Common myeloid progenitor, CD34-positive (primary cell): ENCODE results near the gene SIRPB2.
A peak's percentile ranks its signal among the peaks of the same experiment; 100 is the strongest.

Experiments
- CTCF ChIA-PET: fragments of 350-600 bp; sonication (Branson Sonifier 250); formaldehyde crosslinking; loops from one replicate; lab custom pipeline; 2021; ENCODE audit warnings: antibody characterized with exemption; lab: Charles Lee
- POLR2A ChIA-PET: fragments of 350-600 bp; sonication (Branson Sonifier 250); formaldehyde crosslinking; loops from one replicate; lab custom pipeline; 2021; ENCODE audit warnings: antibody characterized with exemption; lab: Charles Lee
- DNase-seq, 3 donors: peaks; one replicate each; pipeline versions ENCODE4 v3.0.0 to v3.0.0-alpha.2; 2013
- H3K27ac ChIP-seq, 2 experiments: 1 replicate in 1 of 2; 2 replicates in 1 of 2; pipeline ENCODE4 v1.7.0; 2013; ENCODE audit warnings: inconsistent platforms in 2 of 2, low read length in 2 of 2, mild to moderate bottlenecking in 2 of 2, low read depth in 1 of 2, moderate library complexity in 1 of 2; ENCODE audit not compliant: severe bottlenecking in 2 of 2, insufficient read depth in 1 of 2, poor library complexity in 1 of 2
- H3K27me3 ChIP-seq, 5 experiments: replicated peaks in 2 of 5; 1 replicate in 3 of 5; 2 replicates in 2 of 5; pipeline versions ENCODE4 v1.6.1 to v1.7.0; 2013; ENCODE audit warnings: low read length in 4 of 5, mild to moderate bottlenecking in 2 of 5, moderate library complexity in 2 of 5, inconsistent platforms in 1 of 5; ENCODE audit not compliant: insufficient read depth in 5 of 5, control insufficient read depth in 4 of 5
- H3K36me3 ChIP-seq, 4 experiments: 1 replicate in 2 of 4; 2 replicates in 2 of 4; pipeline versions ENCODE4 v1.6.1 to v1.7.0; 2013; ENCODE audit warnings: low read length in 3 of 4, control low read depth in 1 of 4, mild to moderate bottlenecking in 1 of 4; ENCODE audit not compliant: control insufficient read depth in 4 of 4, insufficient read depth in 4 of 4
- H3K4me1 ChIP-seq, 4 experiments: 1 replicate in 3 of 4; 2 replicates in 1 of 4; pipeline versions ENCODE4 v1.6.1 to v1.7.1; 2013; ENCODE audit warnings: low read length in 3 of 4, mild to moderate bottlenecking in 3 of 4, control low read depth in 1 of 4, inconsistent platforms in 1 of 4, moderate library complexity in 1 of 4; ENCODE audit not compliant: control insufficient read depth in 4 of 4, insufficient read depth in 4 of 4; ENCODE audit errors: control extremely low read depth in 1 of 4
- H3K4me3 ChIP-seq, 7 experiments: 1 replicate in 4 of 7; 2 replicates in 3 of 7; pipeline versions ENCODE4 v1.5.1 to v1.7.0; 2013; ENCODE audit warnings: mild to moderate bottlenecking in 7 of 7, low read length in 6 of 7, moderate library complexity in 6 of 7, inconsistent platforms in 2 of 7, low read depth in 2 of 7, control low read depth in 1 of 7; ENCODE audit not compliant: insufficient read depth in 4 of 7, control insufficient read depth in 1 of 7; ENCODE audit errors: extremely low read depth in 1 of 7
- H3K9me3 ChIP-seq, 5 experiments: 1 replicate in 4 of 5; 2 replicates in 1 of 5; pipeline versions ENCODE4 v1.6.1 to v1.7.1; 2013; ENCODE audit warnings: low read length in 4 of 5, mild to moderate bottlenecking in 2 of 5, inconsistent platforms in 1 of 5, low read depth in 1 of 5, moderate library complexity in 1 of 5; ENCODE audit not compliant: control insufficient read depth in 4 of 5, insufficient read depth in 2 of 5; ENCODE audit errors: control extremely low read depth in 1 of 5
- WGBS: methylation state at CpG from one replicate; pipeline ENCODE4 v1.1.5; 2013; ENCODE audit not compliant: insufficient coverage; 5-methylcytosine and 5-hydroxymethylcytosine counted together

The SIRPB2 gene

DNA sequence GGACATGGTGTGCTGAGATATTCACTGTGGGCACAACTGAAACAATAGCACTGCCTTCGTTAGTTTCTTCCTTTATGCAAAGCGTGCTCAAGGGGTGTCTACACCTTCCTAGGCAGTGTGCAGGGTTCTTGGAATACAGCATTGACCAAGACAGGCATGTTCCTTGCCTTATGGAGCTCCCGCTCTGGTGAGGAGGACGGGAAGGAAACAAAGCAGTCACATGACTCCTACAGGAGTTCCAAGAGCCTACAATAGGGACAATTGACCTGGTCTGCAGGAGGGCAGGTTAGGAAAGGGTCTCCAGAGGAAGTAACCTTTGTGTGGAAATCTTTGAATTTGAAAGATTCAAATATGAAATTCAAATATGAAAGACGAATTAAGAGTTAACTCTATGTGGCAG is 25.8 kb upstream of the SIRPB2 start:
- H3K4me3 ChIP-seq = no peak overlapping the region
- peaks cover 0 to 11% (median 8%) of the 10 kb centered on the region in 4 experiments for H3K4me1 ChIP-seq
- no peak for DNase-seq
- H3K27ac ChIP-seq = no peak overlapping the region
- ChIA-PET CTCF (interaction anchor here (0.6 to 2.8 kb wide), 3 partner anchors 12 to 13 kb away, joined by 3 to 8 read pairs (median 3); no protein-coding TSS in a partner anchor), POLR2A (no interaction called here)
- H3K27me3 ChIP-seq = no peaks in the 10 kb centered on the region
- no peaks in the 10 kb centered on the region for H3K36me3 ChIP-seq
- 99% methylated on average over 5 of the region's 5 CpGs for WGBS
- H3K9me3 ChIP-seq = peaks cover 0 to 9% (median 2%) of the 10 kb centered on the region in 5 experiments

GRCh38 chr20:1513801-1514200 is 22.6 kb upstream of the SIRPB2 start:
- no peak for DNase-seq
- no peaks in the 10 kb centered on the region for H3K27me3 ChIP-seq
- H3K27ac ChIP-seq = no peak overlapping the region
- no CpG with 5 or more reads among the region's 1 CpG for WGBS
- POLR2A ChIA-PET = no interaction called here
- CTCF ChIA-PET = no interaction called here
- no peaks in the 10 kb centered on the region for H3K36me3 ChIP-seq
- H3K4me3 ChIP-seq = no peak overlapping the region
- H3K9me3 ChIP-seq = peaks cover 0 to 9% (median 2%) of the 10 kb centered on the region in 5 experiments
- peaks cover 0 to 8% (median 1%) of the 10 kb centered on the region in 4 experiments for H3K4me1 ChIP-seq

- CTCF ChIA-PET = interaction anchor here (0.6 to 8.1 kb wide), 22 partner anchors 9 to 293 kb away, joined by 3 to 115 read pairs (median 6); partner anchors contain the start of gene SIRPB2
- Histone ChIP-seq H3K9me3 (peaks cover 0 to 9% (median 2%) of the 10 kb centered on the region in 5 experiments), H3K4me3 (no peak overlapping the region), H3K36me3 (no peaks in the 10 kb centered on the region), H3K27me3 (no peaks in the 10 kb centered on the region), H3K4me1 (peaks cover 0 to 5% (median 1%) of the 10 kb centered on the region in 4 experiments), H3K27ac (no peak overlapping the region)
- DNase-seq = peak; percentile 56 to 80 (median 79)
- WGBS = 4% methylated on average over 5 of the region's 9 CpGs
- POLR2A ChIA-PET = interaction anchor here (1.0 kb wide), 1 partner anchor 13 kb away, joined by 4 read pairs; no protein-coding TSS in a partner anchor
These were observed 18.0 kb upstream of the SIRPB2 start for GRCh38 chr20:1509237-1509636.

GRCh38 chr20:1508574-1508973 is 17.4 kb upstream of the SIRPB2 start:
- H3K4me3 ChIP-seq = no peak overlapping the region
- CTCF ChIA-PET = interaction anchor here (0.6 to 8.1 kb wide), 23 partner anchors 8 to 294 kb away, joined by 3 to 115 read pairs (median 5); partner anchors contain the start of gene SIRPB2
- H3K36me3 ChIP-seq = no peaks in the 10 kb centered on the region
- no peaks in the 10 kb centered on the region for H3K27me3 ChIP-seq
- no peak for DNase-seq
- H3K27ac ChIP-seq = no peak overlapping the region
- H3K9me3 ChIP-seq = peaks cover 0 to 9% (median 2%) of the 10 kb centered on the region in 5 experiments
- H3K4me1 ChIP-seq = peaks cover 0 to 5% (median 1%) of the 10 kb centered on the region in 4 experiments
- POLR2A ChIA-PET = no interaction called here

- DNase-seq = no peak
- H3K27ac ChIP-seq = no peak overlapping the region
- CTCF ChIA-PET = interaction anchor here (0.7 to 8.1 kb wide), 11 partner anchors 15 to 269 kb away, joined by 3 to 115 read pairs (median 3); partner anchors contain the start of genes NSFL1C and SIRPB2
- POLR2A ChIA-PET = interaction anchor here (0.7 kb wide), 1 partner anchor 571 kb away, joined by 3 read pairs; no protein-coding TSS in a partner anchor
- WGBS = 100% methylated on average over 2 of the region's 3 CpGs
- no peak overlapping the region for H3K4me3 ChIP-seq
- no peaks in the 10 kb centered on the region for H3K36me3 ChIP-seq
- no peaks in the 10 kb centered on the region for H3K27me3 ChIP-seq
- peaks cover 0 to 7% (median 1%) of the 10 kb centered on the region in 4 experiments for H3K4me1 ChIP-seq
- H3K9me3 ChIP-seq = peaks cover 0 to 6% (median 0%) of the 10 kb centered on the region in 5 experiments
These were observed 16.1 kb upstream of the SIRPB2 start for GRCh38 chr20:1507276-1507675.

GRCh38 chr20:1505871-1506270 is 14.7 kb upstream of the SIRPB2 start:
- ChIA-PET POLR2A (no interaction called here), CTCF (interaction anchor here (1.1 to 8.1 kb wide), 8 partner anchors 13 to 295 kb away, joined by 3 to 115 read pairs (median 8); partner anchors contain the start of gene SIRPB2)
- no peak for DNase-seq
- Histone ChIP-seq H3K27me3 (no peaks in the 10 kb centered on the region), H3K36me3 (no peaks in the 10 kb centered on the region), H3K9me3 (peaks cover 0 to 11% (median 0%) of the 10 kb centered on the region in 5 experiments), H3K4me3 (no peak overlapping the region), H3K27ac (no peak overlapping the region), H3K4me1 (peaks cover 0 to 9% (median 2%) of the 10 kb centered on the region in 4 experiments)
- WGBS = no CpG with 5 or more reads among the region's 1 CpG

DNA sequence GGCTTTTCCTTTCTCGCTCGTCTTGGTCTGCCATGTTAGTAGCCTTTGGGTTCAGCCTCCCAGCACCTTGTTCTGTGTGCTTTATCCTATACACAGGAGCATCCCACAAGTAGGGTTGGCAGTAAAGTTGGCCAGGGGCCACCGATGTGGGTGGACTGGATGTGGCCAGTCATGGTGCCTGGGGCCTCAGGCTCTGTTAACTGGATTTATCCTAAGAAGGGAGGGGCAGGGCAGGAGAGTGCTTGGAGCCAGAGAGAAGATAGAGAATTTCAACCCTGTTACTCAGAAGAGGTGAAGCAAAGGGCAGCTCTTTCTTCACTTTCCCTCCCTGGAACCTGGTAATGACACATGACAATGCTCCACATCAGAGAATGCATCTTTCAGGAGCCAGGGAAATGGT is 14.1 kb upstream of the SIRPB2 start:
- Histone ChIP-seq H3K4me3 (no peak overlapping the region), H3K9me3 (peaks cover 0 to 11% (median 0%) of the 10 kb centered on the region in 5 experiments), H3K27me3 (no peaks in the 10 kb centered on the region), H3K27ac (no peak overlapping the region), H3K4me1 (peaks cover 0 to 14% (median 5%) of the 10 kb centered on the region in 4 experiments), H3K36me3 (no peaks in the 10 kb centered on the region)
- 100% methylated on average over 1 of the region's 3 CpGs for WGBS
- CTCF ChIA-PET = interaction anchor here (1.2 to 8.1 kb wide), 14 partner anchors 12 to 296 kb away, joined by 3 to 115 read pairs (median 10); partner anchors contain the start of genes NSFL1C and SIRPB2
- POLR2A ChIA-PET = no interaction called here
- no peak for DNase-seq
